AG09319 (cell line): ENCODE results near the gene S100A14.
A peak's percentile ranks its signal among the peaks of the same experiment; 100 is the strongest.

Source experiments
- DNase-seq: peaks from one replicate; pipeline ENCODE4 v3.0.0-alpha.2; 2010; ENCODE audit warnings: low read depth; ENCODE audit errors: extremely low read depth
- TF ChIP-seq, protein P1 (sequence below): IDR thresholded peaks from 2 replicates; pipeline ENCODE4 v1.5.1; 2011; ENCODE audit warnings: low read depth, mild to moderate bottlenecking, inconsistent platforms, low read length, moderate library complexity

S100A14 gene

DNA sequence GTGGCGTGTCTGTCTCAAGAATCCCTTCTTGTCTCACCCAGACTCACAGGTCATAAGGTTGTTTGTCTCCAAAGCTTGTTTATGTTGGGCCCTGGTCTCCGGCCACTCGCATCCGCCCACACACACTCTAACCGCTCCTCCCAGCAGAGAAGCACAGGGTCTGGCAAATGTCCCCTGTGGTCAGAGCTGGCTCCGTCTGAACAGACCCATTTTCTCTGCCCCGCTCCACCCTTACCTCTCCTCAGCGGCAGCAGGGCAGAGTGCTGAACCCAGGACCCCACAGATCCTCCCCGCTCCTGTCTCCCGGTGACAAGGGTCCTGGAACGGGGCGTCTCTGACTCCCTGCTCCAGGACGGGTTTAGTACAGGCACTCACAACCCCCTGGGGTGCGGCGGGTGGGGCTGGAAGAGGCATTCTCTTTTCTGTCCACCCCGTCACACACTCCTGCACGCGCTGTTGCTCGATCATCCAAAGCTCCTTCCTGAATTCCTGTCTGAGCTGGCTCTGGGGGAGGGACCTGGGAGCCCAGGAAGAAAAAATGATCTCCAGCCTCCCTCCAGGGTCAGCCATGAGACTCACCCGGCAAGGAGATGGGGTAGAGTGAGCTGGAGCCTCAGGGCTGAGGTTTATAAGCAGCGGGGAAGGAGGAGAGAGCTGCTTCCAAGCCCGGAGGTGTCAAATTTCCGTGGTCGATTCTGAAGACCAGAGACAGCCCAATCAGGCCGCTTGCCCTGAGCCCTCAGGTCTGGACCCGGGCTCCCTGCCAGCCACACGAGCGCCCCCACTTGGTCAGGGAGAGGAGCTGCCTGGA, 11.0 kb upstream of the S100A14 start, which contains the start of gene S100A13:
TSS of gene S100A13 (minus strand) at position 602 of the 811 bp plus-strand sequence. CDS start 1,033 bp downstream, outside the sequence.
- TF ChIP-seq, protein P1, sequence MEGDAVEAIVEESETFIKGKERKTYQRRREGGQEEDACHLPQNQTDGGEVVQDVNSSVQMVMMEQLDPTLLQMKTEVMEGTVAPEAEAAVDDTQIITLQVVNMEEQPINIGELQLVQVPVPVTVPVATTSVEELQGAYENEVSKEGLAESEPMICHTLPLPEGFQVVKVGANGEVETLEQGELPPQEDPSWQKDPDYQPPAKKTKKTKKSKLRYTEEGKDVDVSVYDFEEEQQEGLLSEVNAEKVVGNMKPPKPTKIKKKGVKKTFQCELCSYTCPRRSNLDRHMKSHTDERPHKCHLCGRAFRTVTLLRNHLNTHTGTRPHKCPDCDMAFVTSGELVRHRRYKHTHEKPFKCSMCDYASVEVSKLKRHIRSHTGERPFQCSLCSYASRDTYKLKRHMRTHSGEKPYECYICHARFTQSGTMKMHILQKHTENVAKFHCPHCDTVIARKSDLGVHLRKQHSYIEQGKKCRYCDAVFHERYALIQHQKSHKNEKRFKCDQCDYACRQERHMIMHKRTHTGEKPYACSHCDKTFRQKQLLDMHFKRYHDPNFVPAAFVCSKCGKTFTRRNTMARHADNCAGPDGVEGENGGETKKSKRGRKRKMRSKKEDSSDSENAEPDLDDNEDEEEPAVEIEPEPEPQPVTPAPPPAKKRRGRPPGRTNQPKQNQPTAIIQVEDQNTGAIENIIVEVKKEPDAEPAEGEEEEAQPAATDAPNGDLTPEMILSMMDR: peak; percentile 73
- DNase-seq: peak; percentile 86

DNA sequence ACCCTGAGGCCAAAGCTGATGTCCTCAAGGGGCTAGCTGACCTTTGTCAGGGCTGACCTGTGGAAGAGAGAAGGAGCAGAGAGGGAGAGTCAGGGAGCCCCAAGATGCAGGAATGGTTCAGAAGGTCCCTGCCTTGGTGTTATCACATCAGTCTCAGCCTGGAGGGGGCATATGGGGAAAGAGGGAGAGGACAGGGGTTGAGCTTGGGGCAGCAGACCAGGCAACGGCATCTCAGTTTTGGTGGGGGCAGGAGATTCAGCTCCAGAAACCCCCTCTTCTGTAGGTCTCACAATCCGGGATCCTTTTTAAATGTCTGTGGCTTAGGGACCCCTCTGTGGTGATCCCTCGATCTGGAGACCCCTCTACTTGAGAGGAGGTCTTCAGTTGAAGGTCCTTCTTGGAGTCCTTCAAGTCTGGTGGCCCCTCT, 10.4 kb upstream of the S100A14 start:
- TF ChIP-seq, protein P1: no peak
- DNase-seq: no peak

DNA sequence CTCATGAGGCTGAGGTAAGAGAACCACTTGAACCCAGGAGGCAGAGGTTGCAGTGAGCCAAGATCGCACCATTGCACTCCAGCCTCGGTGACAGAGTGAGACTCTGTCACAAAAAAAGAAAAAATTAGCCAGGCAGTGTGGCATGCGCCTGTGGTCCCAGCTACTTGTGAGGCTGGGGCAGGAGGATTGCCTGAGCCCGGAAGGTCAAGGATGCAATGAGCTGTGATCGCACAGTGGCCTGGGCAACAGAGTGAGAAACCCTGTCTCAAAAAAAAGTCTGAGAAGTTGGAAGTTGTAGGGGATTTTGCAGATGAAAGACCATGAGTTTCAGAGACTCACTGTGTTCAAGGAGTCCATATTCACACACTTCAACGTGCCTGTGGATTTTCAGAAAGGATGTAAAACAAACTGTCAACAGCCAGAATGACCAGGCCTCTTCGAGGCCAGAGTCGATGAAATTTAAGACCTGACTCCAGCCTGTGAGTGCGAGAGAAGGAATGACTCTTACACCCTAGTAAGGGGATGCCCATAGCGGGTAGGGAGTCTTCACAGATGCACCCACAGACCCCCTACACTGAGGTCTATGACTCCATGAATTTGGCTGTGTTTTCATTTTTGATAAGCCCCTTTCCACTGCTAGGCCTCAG, 9.0 kb upstream of the S100A14 start:
- TF ChIP-seq, protein P1: no peak
- no peak for DNase-seq

DNA sequence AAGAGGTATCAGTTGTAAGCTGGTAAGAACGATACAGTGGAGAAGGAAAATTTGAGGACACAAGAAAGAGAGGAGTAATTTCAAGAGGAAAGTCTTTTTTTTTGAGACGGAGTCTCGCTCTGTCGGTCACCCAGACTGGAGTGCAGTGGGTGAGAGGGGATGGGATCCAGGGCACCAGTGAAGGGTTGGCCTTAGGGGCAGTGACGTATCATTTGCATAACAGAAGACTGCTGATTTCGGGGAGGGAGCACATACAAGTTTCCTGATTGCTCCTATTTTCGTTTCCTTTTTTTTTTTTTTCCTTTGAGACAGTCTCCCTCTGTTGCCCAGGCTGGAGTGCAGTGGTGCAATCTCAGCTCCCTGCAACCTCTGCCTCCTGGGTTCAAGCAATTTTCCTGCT, 7.0 kb upstream of the S100A14 start:
- TF ChIP-seq, protein P1: no peak
- DNase-seq: no peak

DNA sequence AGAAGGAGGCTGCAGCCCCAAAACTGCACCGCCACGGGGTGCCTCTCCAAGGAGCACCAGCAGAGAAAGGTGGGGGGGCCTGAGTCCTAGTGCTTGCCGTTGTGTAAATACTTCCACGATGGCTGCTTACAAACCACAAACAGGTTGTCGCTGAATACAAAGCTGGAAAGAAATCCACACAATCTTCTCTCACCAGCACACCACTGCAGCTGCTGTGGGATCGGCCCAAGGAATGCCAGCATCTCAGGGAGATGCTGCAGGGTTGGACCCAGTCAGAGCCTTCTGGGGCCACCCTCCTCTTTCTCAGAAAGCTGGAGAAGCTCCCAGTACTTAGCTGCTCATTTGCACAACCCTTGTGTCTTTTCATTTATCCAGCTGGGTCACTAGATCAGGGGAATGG, 3.0 kb upstream of the S100A14 start:
- DNase-seq: no peak
- TF ChIP-seq, protein P1: no peak

DNA sequence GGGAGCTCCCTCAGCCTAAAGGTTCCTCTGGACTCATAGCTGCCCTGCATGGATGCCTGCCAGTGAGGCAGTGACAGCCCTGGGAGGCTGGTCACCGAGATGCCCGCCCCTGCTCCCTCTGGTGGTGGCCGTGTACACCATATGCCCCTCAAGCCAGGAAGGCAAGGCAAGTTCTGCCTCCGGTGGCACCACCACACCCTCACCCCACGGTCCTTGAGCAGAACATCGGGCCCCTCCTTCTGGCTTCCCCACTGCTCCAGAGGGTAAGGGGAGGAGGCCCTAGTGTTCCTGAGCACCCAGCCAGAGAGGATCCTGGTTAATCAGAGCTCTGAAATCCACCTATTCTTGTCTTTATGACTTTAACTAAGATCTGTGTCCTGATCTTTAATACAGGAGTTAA, 1.5 kb upstream of the S100A14 start:
- TF ChIP-seq, protein P1: peak; percentile 82
- DNase-seq: peak; percentile 45

DNA sequence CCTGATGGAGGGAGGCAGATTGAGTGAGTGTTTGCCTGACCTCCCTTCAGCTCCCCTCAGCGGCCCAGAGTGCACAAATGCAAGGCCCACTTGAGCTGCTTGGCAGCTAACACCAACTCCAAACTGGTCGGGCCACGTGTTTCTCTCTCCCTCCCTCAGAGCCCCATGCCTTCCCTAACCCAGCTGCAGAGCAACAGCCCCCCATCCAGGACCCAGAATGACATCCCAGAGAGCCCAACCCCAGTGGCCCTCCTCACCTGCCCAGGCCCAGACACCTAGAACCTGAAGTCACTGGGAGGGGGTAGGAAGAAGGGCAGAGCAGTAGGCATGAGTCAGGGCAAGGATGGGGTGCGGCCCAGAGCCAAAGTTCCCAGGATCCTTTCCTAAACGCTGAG, 789 bp upstream of the S100A14 start:
- TF ChIP-seq, protein P1: no peak
- no peak for DNase-seq
